ENCODE measurements around the gene RNF225. TPM values are rescaled to one million over a fixed set of nuclear protein-coding genes. Genes with fewer than 3 reads are reported as not detected.

RNF225 gene
- total and polyA plus RNA-seq, 9 of the 15 experiments (the other 6 are each of a cell fraction or from before 2014, with no cell fraction given) = 0.33 TPM; not detected in 8

- TF ChIP-seq ARID4B (CRISPR knock-in tag; IDR thresholded peaks at IDR 0.05) (no peak), CHD2 (IDR thresholded peaks at IDR 0.05; ENCODE audit: low read depth, low read length) (no peak), THAP12 (CRISPR knock-in tag; IDR thresholded peaks at IDR 0.05) (0 out of 2 replicates have a peak, but pooled peaks have one; percentile 41), SMARCA4 (IDR thresholded peaks at IDR 0.05) (peak; percentile 43; the same call in 1 of the 2 replicates), RERE (CRISPR knock-in tag; IDR thresholded peaks at IDR 0.05; ENCODE audit: borderline replicate concordance) (no peak), CCNT2 (IDR thresholded peaks at IDR 0.05; ENCODE audit: borderline replicate concordance, extremely low read depth, insufficient read length, low read depth, low read length) (no peak), ELK1 (CRISPR knock-in tag; IDR thresholded peaks at IDR 0.05) (no peak), RAD51 (IDR thresholded peaks at IDR 0.05; ENCODE audit: borderline replicate concordance, low read depth) (no peak), POLR2H (tag; IDR thresholded peaks at IDR 0.05; ENCODE audit: low read depth) (no peak)
- TF ChIP-seq, protein P1, sequence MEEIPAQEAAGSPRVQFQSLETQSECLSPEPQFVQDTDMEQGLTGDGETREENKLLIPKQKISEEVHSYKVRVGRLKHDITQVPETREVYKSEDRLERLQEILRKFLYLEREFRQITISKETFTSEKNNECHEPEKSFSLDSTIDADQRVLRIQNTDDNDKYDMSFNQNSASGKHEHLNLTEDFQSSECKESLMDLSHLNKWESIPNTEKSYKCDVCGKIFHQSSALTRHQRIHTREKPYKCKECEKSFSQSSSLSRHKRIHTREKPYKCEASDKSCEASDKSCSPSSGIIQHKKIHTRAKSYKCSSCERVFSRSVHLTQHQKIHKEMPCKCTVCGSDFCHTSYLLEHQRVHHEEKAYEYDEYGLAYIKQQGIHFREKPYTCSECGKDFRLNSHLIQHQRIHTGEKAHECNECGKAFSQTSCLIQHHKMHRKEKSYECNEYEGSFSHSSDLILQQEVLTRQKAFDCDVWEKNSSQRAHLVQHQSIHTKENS (CRISPR knock-in tag; IDR thresholded peaks at IDR 0.05) = no peak
Observed at GRCh38 chr19:58381460-58382212, 13.8 kb upstream of the RNF225 start (continued).
